Measurements from ENCODE around the gene ST6GALNAC5.

The ST6GALNAC5 gene

DNA sequence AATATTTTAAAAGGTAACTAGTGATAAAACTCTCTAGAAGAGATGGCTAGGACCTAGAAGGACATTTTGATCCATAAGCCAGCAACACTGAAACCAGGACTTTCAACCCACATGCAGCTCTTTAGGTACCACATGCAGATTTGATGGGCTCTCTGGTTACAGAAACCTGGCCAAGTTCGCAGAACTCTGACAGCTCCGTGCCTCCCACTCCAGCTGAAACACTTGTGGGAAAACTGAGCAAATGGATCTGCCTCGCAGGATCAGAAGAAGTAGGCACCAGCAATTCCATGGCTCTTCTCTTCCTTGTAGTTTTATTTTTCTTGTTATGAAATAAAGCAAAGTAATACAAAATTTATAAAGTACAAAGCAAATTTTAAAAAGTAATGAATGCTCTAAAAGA is 58.5 kb downstream of the ST6GALNAC5 start:
- no peak for DNase-seq
- TF ChIP-seq, protein P1, sequence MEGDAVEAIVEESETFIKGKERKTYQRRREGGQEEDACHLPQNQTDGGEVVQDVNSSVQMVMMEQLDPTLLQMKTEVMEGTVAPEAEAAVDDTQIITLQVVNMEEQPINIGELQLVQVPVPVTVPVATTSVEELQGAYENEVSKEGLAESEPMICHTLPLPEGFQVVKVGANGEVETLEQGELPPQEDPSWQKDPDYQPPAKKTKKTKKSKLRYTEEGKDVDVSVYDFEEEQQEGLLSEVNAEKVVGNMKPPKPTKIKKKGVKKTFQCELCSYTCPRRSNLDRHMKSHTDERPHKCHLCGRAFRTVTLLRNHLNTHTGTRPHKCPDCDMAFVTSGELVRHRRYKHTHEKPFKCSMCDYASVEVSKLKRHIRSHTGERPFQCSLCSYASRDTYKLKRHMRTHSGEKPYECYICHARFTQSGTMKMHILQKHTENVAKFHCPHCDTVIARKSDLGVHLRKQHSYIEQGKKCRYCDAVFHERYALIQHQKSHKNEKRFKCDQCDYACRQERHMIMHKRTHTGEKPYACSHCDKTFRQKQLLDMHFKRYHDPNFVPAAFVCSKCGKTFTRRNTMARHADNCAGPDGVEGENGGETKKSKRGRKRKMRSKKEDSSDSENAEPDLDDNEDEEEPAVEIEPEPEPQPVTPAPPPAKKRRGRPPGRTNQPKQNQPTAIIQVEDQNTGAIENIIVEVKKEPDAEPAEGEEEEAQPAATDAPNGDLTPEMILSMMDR (IDR thresholded peaks at IDR 0.05; ENCODE audit: low read length) = no peak
- H4K20me1 ChIP-seq (ENCODE audit: insufficient read depth, low read length) = no peaks in the 10 kb centered on the region
- no peaks in the 10 kb centered on the region for H3K9me3 ChIP-seq (replicated peaks; ENCODE audit: insufficient read depth, low read length)
- no peaks in the 10 kb centered on the region for H3K9me2 ChIP-seq (replicated peaks; ENCODE audit: insufficient read depth, low read length)
- H3K36me3 ChIP-seq (replicated peaks; ENCODE audit: insufficient read depth, low read length) = no peaks in the 10 kb centered on the region
- no peaks in the 10 kb centered on the region for H3K27me3 ChIP-seq (replicated peaks; ENCODE audit: insufficient read depth, low read length)
- H3K79me2 ChIP-seq (ENCODE audit: low read length) = no peaks in the 10 kb centered on the region
- H3K4me3 ChIP-seq (ENCODE audit: low read length) = no peak overlapping the region
- H3F3A ChIP-seq (ENCODE audit: insufficient read depth, low read length) = no peaks in the 10 kb centered on the region
- no peak overlapping the region for H3K4me2 ChIP-seq (ENCODE audit: low read depth, low read length)
- H3K27ac ChIP-seq (ENCODE audit: low read length) = no peak overlapping the region
- H3K9ac ChIP-seq (ENCODE audit: low read length) = no peak overlapping the region
- H2AFZ ChIP-seq (ENCODE audit: low read length) = no peak overlapping the region
- no peaks in the 10 kb centered on the region for H3K4me1 ChIP-seq (ENCODE audit: low read length)

DNA sequence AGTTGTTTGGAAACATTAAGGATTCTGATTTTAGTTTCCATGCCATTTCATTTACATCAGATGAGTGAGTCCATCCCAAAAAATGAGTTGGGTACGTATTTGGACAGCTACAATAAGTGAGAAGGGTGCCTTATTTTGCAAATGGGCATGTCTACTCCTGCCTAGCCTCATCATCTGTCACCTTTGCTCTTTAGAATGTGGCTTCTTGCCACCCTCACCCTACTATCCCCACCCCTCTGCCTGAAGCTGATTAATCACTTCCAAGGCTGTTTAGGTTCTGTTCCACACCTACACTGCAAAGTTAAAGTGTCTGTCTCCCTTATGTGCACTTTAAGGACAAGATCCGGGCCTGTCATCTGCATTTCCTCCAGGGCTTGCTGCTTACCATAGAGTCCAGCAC is 61.2 kb downstream of the ST6GALNAC5 start:
- Histone ChIP-seq H3K36me3 (replicated peaks; ENCODE audit: insufficient read depth, low read length) (no peaks in the 10 kb centered on the region), H3K9me3 (replicated peaks; ENCODE audit: insufficient read depth, low read length) (no peaks in the 10 kb centered on the region), H3K4me3 (ENCODE audit: low read length) (no peak overlapping the region), H3K27ac (ENCODE audit: low read length) (no peak overlapping the region), H3K9me2 (replicated peaks; ENCODE audit: insufficient read depth, low read length) (no peaks in the 10 kb centered on the region), H3K4me1 (ENCODE audit: low read length) (no peaks in the 10 kb centered on the region), H3K27me3 (replicated peaks; ENCODE audit: insufficient read depth, low read length) (no peaks in the 10 kb centered on the region), H3K4me2 (ENCODE audit: low read depth, low read length) (no peak overlapping the region), H3F3A (ENCODE audit: insufficient read depth, low read length) (no peaks in the 10 kb centered on the region), H4K20me1 (ENCODE audit: insufficient read depth, low read length) (no peaks in the 10 kb centered on the region), H3K79me2 (ENCODE audit: low read length) (no peaks in the 10 kb centered on the region), H2AFZ (ENCODE audit: low read length) (no peak overlapping the region), H3K9ac (ENCODE audit: low read length) (no peak overlapping the region)
- no peak for DNase-seq
- TF ChIP-seq EZH2 (optimal IDR thresholded peaks at IDR 0.05; ENCODE audit: low read depth, low read length) = no peak
- no peak for TF ChIP-seq EZH2phosphoT487 (IDR thresholded peaks at IDR 0.05; ENCODE audit: low read length)
- TF ChIP-seq, protein P1 (IDR thresholded peaks at IDR 0.05; ENCODE audit: low read length) = no peak

GRCh38 chr1:76929136-76929535 is 61.9 kb downstream of the ST6GALNAC5 start:
- Histone ChIP-seq H3K79me2 (ENCODE audit: low read length) (no peaks in the 10 kb centered on the region), H3K4me2 (ENCODE audit: low read depth, low read length) (no peak overlapping the region), H3F3A (ENCODE audit: insufficient read depth, low read length) (no peaks in the 10 kb centered on the region), H2AFZ (ENCODE audit: low read length) (no peak overlapping the region), H3K9me2 (replicated peaks; ENCODE audit: insufficient read depth, low read length) (no peaks in the 10 kb centered on the region), H4K20me1 (ENCODE audit: insufficient read depth, low read length) (no peaks in the 10 kb centered on the region), H3K27me3 (replicated peaks; ENCODE audit: insufficient read depth, low read length) (no peaks in the 10 kb centered on the region), H3K4me1 (ENCODE audit: low read length) (no peaks in the 10 kb centered on the region), H3K27ac (ENCODE audit: low read length) (no peak overlapping the region), H3K9me3 (replicated peaks; ENCODE audit: insufficient read depth, low read length) (no peaks in the 10 kb centered on the region), H3K4me3 (ENCODE audit: low read length) (no peak overlapping the region), H3K9ac (ENCODE audit: low read length) (no peak overlapping the region), H3K36me3 (replicated peaks; ENCODE audit: insufficient read depth, low read length) (no peaks in the 10 kb centered on the region)
- no peak for TF ChIP-seq EZH2phosphoT487 (IDR thresholded peaks at IDR 0.05; ENCODE audit: low read length)
- TF ChIP-seq, protein P1 (IDR thresholded peaks at IDR 0.05; ENCODE audit: low read length) = no peak
- TF ChIP-seq EZH2 (optimal IDR thresholded peaks at IDR 0.05; ENCODE audit: low read depth, low read length) = no peak
- no peak for DNase-seq

Data from MM.1S (cell line).